Astrocyte of the spinal cord (primary cell): ENCODE measurements around the gene ZBED3.

Source experiments
- DNase-seq: peaks from one replicate; pipeline ENCODE4 v3.0.0; 2011; ENCODE audit warnings: low read depth, low spot score
- H3K4me3 ChIP-seq: 2 replicates; pipeline ENCODE4 v1.5.1; 2011; ENCODE audit warnings: low read depth, mild to moderate bottlenecking, low read length, moderate library complexity
- in situ Hi-C: cut with HindIII; loops from 2 replicates; pipeline ENCODE4 v1.10.0; 2017; ENCODE audit warnings: low sequenced_read_pairs
- TF ChIP-seq, protein P1 (sequence below): IDR thresholded peaks from 2 replicates; pipeline ENCODE4 v1.5.1; 2012; ENCODE audit warnings: low read depth, mild to moderate bottlenecking, low read length, inconsistent platforms

ZBED3 gene

DNA sequence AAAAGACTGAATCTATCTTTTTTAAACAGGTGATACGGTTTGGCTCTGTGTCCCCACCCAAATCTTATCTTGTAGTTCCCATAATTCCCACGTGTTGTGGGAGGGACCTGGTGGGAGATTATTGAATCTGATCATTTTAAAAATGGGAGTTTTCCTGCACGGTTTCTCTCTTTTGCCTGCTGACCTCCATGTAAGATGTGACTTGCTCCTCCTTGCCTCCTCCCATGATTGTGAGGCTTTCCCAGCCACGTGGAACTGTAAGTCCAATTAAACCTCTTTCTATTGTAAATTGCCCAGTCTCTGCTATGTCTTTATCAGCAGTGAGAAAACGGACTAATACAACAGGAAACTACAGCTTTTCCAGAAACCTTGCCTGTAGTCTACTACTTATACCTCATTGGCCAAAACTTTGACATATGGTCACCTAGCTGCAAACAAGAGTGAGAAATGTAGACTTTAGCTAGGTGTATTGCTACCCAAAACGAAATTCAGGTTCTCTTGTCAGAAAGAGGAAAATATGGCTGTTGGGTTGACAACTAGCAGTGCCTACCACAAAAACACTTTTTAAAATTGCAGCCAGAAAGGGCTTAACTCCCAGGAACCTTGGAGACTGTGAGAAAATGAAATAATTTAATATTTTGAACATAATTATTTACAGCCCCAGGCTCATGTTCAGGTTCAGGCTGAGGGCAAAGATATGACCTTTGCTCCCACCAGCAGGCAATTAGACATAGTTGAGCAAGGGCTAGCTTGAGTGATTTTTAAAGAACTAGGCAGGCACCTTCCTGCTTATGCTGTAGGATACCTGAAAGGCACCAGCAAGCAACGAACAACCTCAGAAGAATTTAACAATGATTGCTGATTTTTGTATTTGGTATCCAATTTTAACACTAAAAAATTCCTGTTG is 64.3 kb downstream of the ZBED3 start:
- H3K4me3 ChIP-seq, result no peak overlapping the region
- no peak for DNase-seq
- in situ Hi-C loops, result no loop called here
- TF ChIP-seq, protein P1, sequence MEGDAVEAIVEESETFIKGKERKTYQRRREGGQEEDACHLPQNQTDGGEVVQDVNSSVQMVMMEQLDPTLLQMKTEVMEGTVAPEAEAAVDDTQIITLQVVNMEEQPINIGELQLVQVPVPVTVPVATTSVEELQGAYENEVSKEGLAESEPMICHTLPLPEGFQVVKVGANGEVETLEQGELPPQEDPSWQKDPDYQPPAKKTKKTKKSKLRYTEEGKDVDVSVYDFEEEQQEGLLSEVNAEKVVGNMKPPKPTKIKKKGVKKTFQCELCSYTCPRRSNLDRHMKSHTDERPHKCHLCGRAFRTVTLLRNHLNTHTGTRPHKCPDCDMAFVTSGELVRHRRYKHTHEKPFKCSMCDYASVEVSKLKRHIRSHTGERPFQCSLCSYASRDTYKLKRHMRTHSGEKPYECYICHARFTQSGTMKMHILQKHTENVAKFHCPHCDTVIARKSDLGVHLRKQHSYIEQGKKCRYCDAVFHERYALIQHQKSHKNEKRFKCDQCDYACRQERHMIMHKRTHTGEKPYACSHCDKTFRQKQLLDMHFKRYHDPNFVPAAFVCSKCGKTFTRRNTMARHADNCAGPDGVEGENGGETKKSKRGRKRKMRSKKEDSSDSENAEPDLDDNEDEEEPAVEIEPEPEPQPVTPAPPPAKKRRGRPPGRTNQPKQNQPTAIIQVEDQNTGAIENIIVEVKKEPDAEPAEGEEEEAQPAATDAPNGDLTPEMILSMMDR, result no peak
